Astrocyte of the cerebellum (primary cell): ENCODE measurements around the gene GALNT17.

Experiments used
- DNase-seq: peaks from one replicate; pipeline ENCODE4 v3.0.0-alpha.2; 2011; ENCODE audit warnings: low read depth
- H3K4me3 ChIP-seq: 2 replicates; pipeline ENCODE4 v1.5.1; 2011; ENCODE audit warnings: mild to moderate bottlenecking, low read depth, low read length, moderate library complexity
- CTCF ChIP-seq: IDR thresholded peaks from 2 replicates; pipeline ENCODE4 v1.5.1; 2012; ENCODE audit warnings: low read length, low read depth, moderate library complexity, mild to moderate bottlenecking; ENCODE audit errors: missing control alignments
- in situ Hi-C: cut with HindIII; loops from 2 replicates; pipeline ENCODE4 v1.10.0; 2017; ENCODE audit warnings: low sequenced_read_pairs

The GALNT17 gene

GRCh38 chr7:71604818-71605414, 473.0 kb downstream of the GALNT17 start:
- in situ Hi-C loops = no loop called here

GRCh38 chr7:71611986-71612385, 480.0 kb downstream of the GALNT17 start:
- TF ChIP-seq CTCF = no peak

More at GRCh38 chr7:71604818-71605414, 473.0 kb downstream of the GALNT17 start:
- DNase-seq = no peak
- no peak for TF ChIP-seq CTCF
- no peak overlapping the region for H3K4me3 ChIP-seq

GRCh38 chr7:71612911-71613310, 481.0 kb downstream of the GALNT17 start:
- peak; percentile 50 for DNase-seq
- in situ Hi-C loops = no loop called here
- TF ChIP-seq CTCF = no peak
- no peak overlapping the region for H3K4me3 ChIP-seq

More at GRCh38 chr7:71611986-71612385, 480.0 kb downstream of the GALNT17 start:
- in situ Hi-C loops = no loop called here
- no peak overlapping the region for H3K4me3 ChIP-seq
- DNase-seq = peak; percentile 23

GRCh38 chr7:71613313-71613712, 481.4 kb downstream of the GALNT17 start:
- H3K4me3 ChIP-seq = no peak overlapping the region
- no peak for DNase-seq
- in situ Hi-C loops = no loop called here
- TF ChIP-seq CTCF = no peak

GRCh38 chr7:71615017-71615416, 483.1 kb downstream of the GALNT17 start:
- no peak overlapping the region for H3K4me3 ChIP-seq
- in situ Hi-C loops = no loop called here
- no peak for DNase-seq
- no peak for TF ChIP-seq CTCF

GRCh38 chr7:71616217-71616616, 484.3 kb downstream of the GALNT17 start:
- H3K4me3 ChIP-seq = no peak overlapping the region
- no peak for DNase-seq
- no peak for TF ChIP-seq CTCF
- in situ Hi-C loops = no loop called here
